ENCODE data around the gene MEGF11.

MEGF11 gene

GRCh38 chr15:66092053-66093016, 161.2 kb downstream of the MEGF11 start:
- no peak for DNase-seq (ENCODE audit: low read depth in 2 of 2)

- no peak for DNase-seq (ENCODE audit: low read depth in 2 of 2)
These were observed 164.0 kb downstream of the MEGF11 start for GRCh38 chr15:66089509-66089908.

- DNase-seq (ENCODE audit: low read depth in 2 of 2), result no peak
These were observed 164.5 kb downstream of the MEGF11 start for GRCh38 chr15:66089049-66089448.

DNA sequence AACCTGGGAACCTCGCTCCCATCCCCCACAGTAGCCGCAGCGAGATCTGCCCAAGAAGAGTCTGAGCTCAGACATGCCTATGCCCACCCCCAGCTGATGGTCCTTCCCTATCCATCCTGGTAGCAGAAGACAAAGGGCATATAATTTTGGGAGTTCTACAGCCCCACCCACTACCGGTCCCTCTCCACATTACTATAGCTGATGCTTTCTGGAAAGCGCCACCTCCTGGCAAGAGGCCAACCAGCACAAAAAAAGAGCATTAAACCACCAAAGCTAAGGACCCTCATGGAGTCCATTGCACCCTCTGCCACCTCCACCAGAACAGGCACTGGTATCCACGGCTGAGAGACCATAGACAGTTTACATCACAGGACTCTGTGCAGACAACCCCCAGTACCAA, 168.4 kb downstream of the MEGF11 start:
- DNase-seq (ENCODE audit: low read depth in 2 of 2), result no peak

DNA sequence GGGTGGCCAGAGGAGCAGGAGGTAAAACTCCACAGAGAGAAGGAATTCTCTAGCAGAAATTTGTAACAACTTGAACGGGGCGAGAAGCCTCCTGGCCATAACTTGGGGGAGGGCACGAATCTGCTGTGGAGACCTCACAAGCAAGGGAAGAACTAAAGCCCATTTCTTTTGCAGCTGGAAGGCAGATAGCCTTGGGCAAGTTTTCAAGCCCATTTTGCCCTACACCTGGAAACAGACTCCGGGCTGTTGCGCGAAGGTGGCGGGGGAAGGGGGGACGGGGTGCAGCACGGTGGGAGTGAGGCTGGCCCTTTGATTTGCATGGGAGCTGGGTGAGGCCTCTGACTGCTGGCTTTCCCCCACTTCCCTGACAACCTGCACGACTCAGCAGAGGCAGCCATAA, 168.8 kb downstream of the MEGF11 start:
- no peak for DNase-seq (ENCODE audit: low read depth in 2 of 2)

DNA sequence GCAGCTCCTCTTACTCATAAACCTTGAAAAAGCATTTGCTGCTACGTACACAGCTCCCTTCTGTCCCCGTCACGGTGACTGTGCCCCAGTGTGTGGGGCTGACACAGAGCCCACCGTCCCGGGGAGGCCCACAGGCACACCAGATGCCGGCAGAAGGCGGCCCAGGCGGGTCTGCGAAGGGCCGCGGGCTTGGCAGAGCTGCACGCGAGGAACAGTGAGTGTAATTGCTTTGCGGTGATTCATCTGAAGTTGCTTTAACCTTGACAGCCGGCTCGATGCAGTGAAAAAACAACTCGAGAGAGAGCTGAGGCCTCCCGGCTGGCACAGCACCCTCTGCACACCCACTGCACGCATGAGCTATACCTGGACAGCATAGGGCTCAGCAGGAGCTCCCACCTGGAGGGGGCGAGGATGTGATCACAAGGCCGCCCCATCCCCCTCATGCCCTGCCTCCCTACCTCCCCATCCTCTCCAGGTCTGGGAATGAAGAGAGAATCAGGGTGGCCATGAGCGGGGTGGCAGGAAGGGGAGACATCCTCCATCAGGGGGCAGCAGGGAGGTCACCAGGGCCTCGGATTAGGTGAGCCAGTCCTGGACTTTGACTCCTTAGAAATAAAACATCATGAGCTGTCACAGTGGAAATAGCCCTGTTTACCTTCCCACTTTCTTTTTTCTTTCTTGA, 172.7 kb downstream of the MEGF11 start:
- peak; percentile 6 to 21 for DNase-seq (ENCODE audit: low read depth in 2 of 2)

DNA sequence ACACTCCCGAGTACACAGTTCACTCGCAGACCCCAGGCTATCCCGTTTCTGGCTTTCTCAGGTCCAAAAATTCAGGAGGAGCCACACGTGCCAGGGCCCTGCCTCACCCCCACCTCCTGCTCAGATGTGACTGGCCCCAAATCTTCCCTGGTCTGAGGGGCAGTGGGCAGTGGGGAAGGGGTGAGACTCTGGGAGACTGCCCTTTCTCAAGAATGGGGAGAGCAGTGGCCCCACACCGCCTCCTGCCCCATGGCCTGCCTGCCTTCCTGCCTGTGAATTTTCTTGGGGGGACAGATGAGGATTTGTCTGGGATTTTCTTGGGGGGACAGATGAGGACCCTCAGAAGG, 174.6 kb downstream of the MEGF11 start:
- DNase-seq (ENCODE audit: low read depth in 2 of 2), result no peak

DNA sequence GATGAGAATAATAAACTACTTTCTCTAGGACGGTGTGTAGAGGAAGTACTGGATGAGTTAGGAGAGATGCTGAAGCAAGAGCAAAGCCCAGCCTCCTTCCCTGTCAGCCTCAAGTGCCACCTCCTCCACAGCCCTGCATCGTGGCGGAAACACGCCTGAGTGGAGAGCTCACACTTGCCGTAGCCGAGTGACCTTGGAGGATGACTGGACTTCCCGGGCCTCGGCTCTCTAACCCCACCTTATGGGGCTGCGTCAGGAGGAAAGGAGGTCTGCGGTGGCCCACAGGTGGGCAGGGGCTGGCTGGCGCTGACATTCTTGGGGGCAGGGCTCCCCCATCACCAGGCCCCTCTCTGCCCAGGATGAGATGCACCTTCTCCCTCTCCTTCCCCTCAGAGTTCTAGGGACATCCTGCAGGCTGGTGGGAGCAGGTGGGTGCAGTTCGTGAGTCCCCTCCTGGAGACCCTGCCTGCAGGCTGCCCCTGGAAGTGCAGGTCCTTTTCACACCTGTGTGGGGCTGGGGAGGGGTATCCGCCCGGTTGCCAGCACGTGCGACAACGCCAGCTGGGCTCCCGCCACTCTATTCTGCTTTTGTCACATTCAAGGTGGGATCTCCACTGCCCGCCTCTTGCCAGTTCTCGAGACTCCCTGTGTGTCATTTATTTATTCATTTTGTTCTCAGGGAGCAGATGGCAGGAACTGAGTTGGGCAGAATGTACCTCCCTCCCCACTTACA, 175.2 kb downstream of the MEGF11 start:
- DNase-seq (ENCODE audit: low read depth in 2 of 2), result no peak

GRCh38 chr15:66077320-66077663, 176.3 kb downstream of the MEGF11 start:
- no peak for DNase-seq (ENCODE audit: low read depth in 2 of 2)

GRCh38 chr15:66076591-66077319, 176.8 kb downstream of the MEGF11 start:
- no peak for DNase-seq (ENCODE audit: low read depth in 2 of 2)

DNA sequence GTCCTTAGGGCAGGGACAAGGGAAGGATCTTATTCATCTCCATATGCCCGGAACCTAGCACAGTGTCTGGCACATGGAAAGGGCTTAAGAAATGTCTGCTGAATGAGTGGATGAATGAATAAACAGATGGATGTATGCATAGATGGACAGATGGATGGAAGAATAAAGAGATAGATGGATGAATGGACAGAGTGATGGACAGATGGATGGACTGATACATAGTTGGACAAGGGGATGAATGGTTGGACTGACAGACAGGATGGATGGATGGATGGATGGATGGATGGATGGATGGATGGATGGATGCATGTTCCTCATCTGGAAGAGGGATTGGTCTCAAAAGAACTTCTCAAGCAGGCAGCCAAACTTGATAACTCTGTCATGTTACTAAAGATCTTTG, 177.6 kb downstream of the MEGF11 start:
- no peak for DNase-seq (ENCODE audit: low read depth in 2 of 2)

DNA sequence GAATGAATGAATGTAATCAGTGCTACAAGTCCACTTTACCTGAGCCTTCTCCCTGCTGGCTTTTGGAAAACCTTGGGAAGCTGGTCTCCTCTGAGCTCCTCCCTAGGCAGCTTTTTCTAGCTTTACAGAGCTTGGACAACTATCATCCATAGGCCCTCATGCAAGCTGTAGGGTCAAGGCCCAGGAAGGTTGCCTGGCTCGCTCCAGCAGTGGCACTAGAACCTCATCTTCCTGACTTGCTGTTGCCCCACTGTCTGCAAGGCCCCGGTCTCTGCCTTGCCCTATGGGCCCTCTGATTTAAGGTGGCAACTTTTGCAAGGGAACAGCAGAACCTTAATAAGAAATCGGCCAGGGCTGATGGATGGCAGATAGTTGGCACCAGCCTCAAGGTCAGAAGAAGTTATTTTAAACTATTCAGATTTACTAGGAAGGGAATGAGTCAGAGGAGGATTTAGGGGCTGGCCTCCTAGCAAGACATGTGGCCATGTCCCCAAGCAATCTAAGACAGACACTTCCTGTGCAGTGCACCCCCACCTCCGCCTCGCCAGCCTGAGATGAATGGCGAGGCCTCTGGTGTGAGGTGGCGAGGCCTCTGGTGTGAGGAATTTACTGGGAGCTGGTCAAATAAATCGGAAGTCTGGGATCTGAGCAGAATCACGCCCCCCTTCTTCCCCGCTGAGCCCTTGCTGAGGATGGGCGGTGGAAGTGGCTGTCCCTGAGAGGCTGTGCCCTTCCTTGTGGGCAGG, 180.8 kb downstream of the MEGF11 start:
- no peak for DNase-seq (ENCODE audit: low read depth in 2 of 2)

- no peak for DNase-seq (ENCODE audit: low read depth in 2 of 2)
These were observed 181.6 kb downstream of the MEGF11 start for GRCh38 chr15:66071921-66072295.

GRCh38 chr15:66071160-66071920, 182.2 kb downstream of the MEGF11 start:
- DNase-seq (ENCODE audit: low read depth in 2 of 2), result no peak

DNA sequence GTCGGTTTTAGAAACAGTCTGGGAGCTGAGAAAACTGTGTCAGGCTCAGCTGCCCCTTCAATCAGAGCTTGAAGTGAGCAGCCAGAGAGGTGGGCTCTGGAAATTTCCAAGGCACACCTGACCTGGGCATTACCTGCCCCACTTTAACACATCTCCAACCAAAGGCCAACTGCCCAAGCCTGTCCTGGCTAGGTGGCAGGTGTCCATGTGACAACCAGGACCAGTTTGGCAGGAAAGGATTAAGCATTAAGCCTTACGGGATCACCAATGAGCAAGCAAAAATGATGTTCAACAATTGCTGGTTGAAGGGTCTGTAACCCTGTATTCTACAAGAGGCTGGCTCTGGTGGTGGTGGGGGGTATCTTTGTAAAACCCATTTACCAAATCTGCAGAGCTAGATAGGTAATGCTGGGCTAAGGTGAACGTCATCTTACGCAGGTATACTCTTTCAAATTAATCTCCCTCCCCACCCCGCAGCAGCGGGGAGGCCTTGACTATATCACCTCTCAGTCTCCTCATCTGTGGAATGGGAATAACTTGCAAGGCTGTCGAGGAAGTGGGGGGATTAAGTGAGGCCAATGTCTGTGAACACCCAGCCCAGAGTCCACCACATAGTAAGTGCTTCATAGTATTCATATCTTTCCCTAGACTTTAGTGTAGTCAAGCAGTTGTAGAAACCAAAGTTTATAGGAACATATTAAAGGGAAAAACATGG, 183.2 kb downstream of the MEGF11 start:
- no peak for DNase-seq (ENCODE audit: low read depth in 2 of 2)

DNA sequence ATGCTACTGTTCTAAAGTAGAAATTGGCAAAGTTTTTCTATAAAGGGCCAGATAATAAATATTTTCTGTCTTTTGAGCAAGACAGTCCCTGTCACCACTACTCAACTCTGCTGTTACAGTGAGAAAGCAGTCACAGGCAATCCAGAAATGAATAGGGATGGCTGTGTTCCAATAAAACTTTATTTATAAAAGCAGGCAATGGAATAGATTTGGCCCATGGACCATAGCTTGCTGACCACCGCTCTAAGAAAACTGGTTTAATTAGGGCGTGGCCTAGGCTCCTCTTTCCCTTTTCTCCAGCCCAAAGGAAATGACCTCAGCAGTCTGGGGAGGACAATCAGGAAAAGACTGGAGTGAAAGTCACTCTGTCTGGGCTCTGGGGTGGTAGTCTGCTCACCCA, 183.8 kb downstream of the MEGF11 start:
- no peak for DNase-seq (ENCODE audit: low read depth in 2 of 2)

GRCh38 chr15:66068801-66069200, 184.7 kb downstream of the MEGF11 start:
- DNase-seq (ENCODE audit: low read depth in 2 of 2), result no peak

- no peak for DNase-seq (ENCODE audit: low read depth in 2 of 2)
These were observed 185.9 kb downstream of the MEGF11 start for GRCh38 chr15:66067687-66068086.

- DNase-seq (ENCODE audit: low read depth in 2 of 2), result no peak
These were observed 187.1 kb downstream of the MEGF11 start for GRCh38 chr15:66066481-66066880.

- no peak for DNase-seq (ENCODE audit: low read depth in 2 of 2)
These were observed 187.5 kb downstream of the MEGF11 start for GRCh38 chr15:66066005-66066404.

Data from fibroblast of skin of left biceps (primary cell).